ENCODE results near the gene DPF3.

- TF ChIP-seq CTCF (IDR thresholded peaks at IDR 0.05) (no peak), POLR2A (IDR thresholded peaks at IDR 0.05) (no peak)
Measured at GRCh38 chr14:72754949-72755348, 139.0 kb downstream of the DPF3 start.

All from lower leg skin (tissue), 3 donors.